ENCODE data around the gene PHTF1.

Gene PHTF1

GRCh38 chr1:113670650-113671049 lies 88.6 kb downstream of the PHTF1 start:
- DNase-seq = no peak
- H3K4me3 Mint-ChIP-seq = no peak overlapping the region
- ATAC-seq = no peak
- H3K4me1 Mint-ChIP-seq = no peaks in the 10 kb centered on the region
- H3K27ac Mint-ChIP-seq = no peak overlapping the region
- H3K9me3 Mint-ChIP-seq = no peaks in the 10 kb centered on the region
- no peaks in the 10 kb centered on the region for H3K27me3 Mint-ChIP-seq

- Mint-ChIP-seq H3K27ac (no peak overlapping the region), H3K27me3 (no peaks in the 10 kb centered on the region), H3K9me3 (no peaks in the 10 kb centered on the region), H3K4me3 (no peak overlapping the region), H3K4me1 (no peaks in the 10 kb centered on the region)
- no peak for DNase-seq
- no peak for ATAC-seq
These were observed 89.3 kb downstream of the PHTF1 start for GRCh38 chr1:113669988-113670387.

- no peak for DNase-seq
- ATAC-seq = no peak
- Mint-ChIP-seq H3K27me3 (no peaks in the 10 kb centered on the region), H3K27ac (no peak overlapping the region), H3K9me3 (no peaks in the 10 kb centered on the region), H3K4me3 (no peak overlapping the region), H3K4me1 (no peaks in the 10 kb centered on the region)
These were observed 93.2 kb downstream of the PHTF1 start for GRCh38 chr1:113666126-113666525.

GRCh38 chr1:113665071-113665470 lies 94.2 kb downstream of the PHTF1 start:
- H3K9me3 Mint-ChIP-seq = no peaks in the 10 kb centered on the region
- H3K4me1 Mint-ChIP-seq = no peaks in the 10 kb centered on the region
- ATAC-seq (no peak), DNase-seq (no peak)
- H3K27ac Mint-ChIP-seq = no peak overlapping the region
- H3K27me3 Mint-ChIP-seq = no peaks in the 10 kb centered on the region
- H3K4me3 Mint-ChIP-seq = no peak overlapping the region

GRCh38 chr1:113663165-113663951 lies 95.9 kb downstream of the PHTF1 start:
- no peaks in the 10 kb centered on the region for H3K4me1 Mint-ChIP-seq
- H3K4me3 Mint-ChIP-seq = no peak overlapping the region
- no peak for ATAC-seq
- H3K27me3 Mint-ChIP-seq = no peaks in the 10 kb centered on the region
- no peak overlapping the region for H3K27ac Mint-ChIP-seq
- no peak for DNase-seq
- H3K9me3 Mint-ChIP-seq = no peaks in the 10 kb centered on the region

GRCh38 chr1:113662101-113662500 lies 97.2 kb downstream of the PHTF1 start:
- Mint-ChIP-seq H3K27me3 (no peaks in the 10 kb centered on the region), H3K27ac (no peak overlapping the region), H3K9me3 (no peaks in the 10 kb centered on the region)

GRCh38 chr1:113660088-113660487 lies 99.2 kb downstream of the PHTF1 start:
- ATAC-seq = no peak
- Mint-ChIP-seq H3K4me1 (no peaks in the 10 kb centered on the region), H3K27me3 (no peaks in the 10 kb centered on the region), H3K27ac (no peak overlapping the region), H3K9me3 (no peaks in the 10 kb centered on the region), H3K4me3 (no peak overlapping the region)
- DNase-seq = no peak

More at GRCh38 chr1:113662101-113662500, 97.2 kb downstream of the PHTF1 start:
- DNase-seq (no peak), ATAC-seq (no peak)
- Mint-ChIP-seq H3K4me1 (no peaks in the 10 kb centered on the region), H3K4me3 (no peak overlapping the region)

GRCh38 chr1:113659556-113659955 lies 99.7 kb downstream of the PHTF1 start:
- H3K27me3 Mint-ChIP-seq = no peaks in the 10 kb centered on the region
- H3K4me3 Mint-ChIP-seq = no peak overlapping the region
- ATAC-seq (no peak), DNase-seq (no peak)
- H3K4me1 Mint-ChIP-seq = no peaks in the 10 kb centered on the region
- no peak overlapping the region for H3K27ac Mint-ChIP-seq
- H3K9me3 Mint-ChIP-seq = no peaks in the 10 kb centered on the region

- ATAC-seq (no peak), DNase-seq (no peak)
- H3K27ac Mint-ChIP-seq = no peak overlapping the region
- H3K4me1 Mint-ChIP-seq = no peaks in the 10 kb centered on the region
- no peaks in the 10 kb centered on the region for H3K9me3 Mint-ChIP-seq
- H3K27me3 Mint-ChIP-seq = no peaks in the 10 kb centered on the region
- no peak overlapping the region for H3K4me3 Mint-ChIP-seq
These were observed 100.3 kb downstream of the PHTF1 start for GRCh38 chr1:113659035-113659434.

GRCh38 chr1:113657556-113658063 lies 101.7 kb downstream of the PHTF1 start:
- Mint-ChIP-seq H3K27ac (no peak overlapping the region), H3K4me1 (no peaks in the 10 kb centered on the region), H3K9me3 (no peaks in the 10 kb centered on the region), H3K27me3 (no peaks in the 10 kb centered on the region), H3K4me3 (no peak overlapping the region)
- DNase-seq (no peak), ATAC-seq (no peak)

GRCh38 chr1:113657126-113657525 lies 102.2 kb downstream of the PHTF1 start:
- Mint-ChIP-seq H3K27ac (no peak overlapping the region), H3K27me3 (no peaks in the 10 kb centered on the region), H3K4me1 (no peaks in the 10 kb centered on the region), H3K9me3 (no peaks in the 10 kb centered on the region), H3K4me3 (no peak overlapping the region)
- ATAC-seq (no peak), DNase-seq (no peak)

GRCh38 chr1:113654883-113655282 lies 104.4 kb downstream of the PHTF1 start:
- H3K4me3 Mint-ChIP-seq = no peak overlapping the region
- H3K9me3 Mint-ChIP-seq = no peaks in the 10 kb centered on the region
- DNase-seq (no peak), ATAC-seq (no peak)
- H3K27ac Mint-ChIP-seq = no peak overlapping the region
- H3K27me3 Mint-ChIP-seq = no peaks in the 10 kb centered on the region
- H3K4me1 Mint-ChIP-seq = no peaks in the 10 kb centered on the region

- no peaks in the 10 kb centered on the region for H3K27me3 Mint-ChIP-seq
- H3K4me3 Mint-ChIP-seq = no peak overlapping the region
- H3K27ac Mint-ChIP-seq = no peak overlapping the region
- ATAC-seq = no peak
- H3K9me3 Mint-ChIP-seq = no peaks in the 10 kb centered on the region
- no peak for DNase-seq
- no peaks in the 10 kb centered on the region for H3K4me1 Mint-ChIP-seq
These were observed 105.5 kb downstream of the PHTF1 start for GRCh38 chr1:113653741-113654140.

- no peak overlapping the region for H3K4me3 Mint-ChIP-seq
- H3K4me1 Mint-ChIP-seq = no peaks in the 10 kb centered on the region
- ATAC-seq (no peak), DNase-seq (no peak)
- no peaks in the 10 kb centered on the region for H3K9me3 Mint-ChIP-seq
- H3K27ac Mint-ChIP-seq = no peak overlapping the region
- no peaks in the 10 kb centered on the region for H3K27me3 Mint-ChIP-seq
These were observed 106.5 kb downstream of the PHTF1 start for GRCh38 chr1:113652771-113653170.

- Mint-ChIP-seq H3K27ac (no peak overlapping the region), H3K9me3 (no peaks in the 10 kb centered on the region), H3K4me3 (no peak overlapping the region), H3K27me3 (no peaks in the 10 kb centered on the region), H3K4me1 (no peaks in the 10 kb centered on the region)
- ATAC-seq = no peak
- no peak for DNase-seq
These were observed 110.8 kb downstream of the PHTF1 start for GRCh38 chr1:113648478-113648877.

GRCh38 chr1:113647164-113647563 lies 112.1 kb downstream of the PHTF1 start:
- H3K27ac Mint-ChIP-seq = no peak overlapping the region
- H3K27me3 Mint-ChIP-seq = no peaks in the 10 kb centered on the region
- ATAC-seq = no peak
- no peak overlapping the region for H3K4me3 Mint-ChIP-seq
- no peaks in the 10 kb centered on the region for H3K4me1 Mint-ChIP-seq
- H3K9me3 Mint-ChIP-seq = no peaks in the 10 kb centered on the region
- no peak for DNase-seq

Measured in stimulated activated naive CD8-positive, alpha-beta T cell treated with anti-CD3 and anti-CD28 coated beads, Interleukin-15, amount 100 ng/mL, for 72 hours (primary cell).